RWPE1 (cell line): ENCODE measurements around the gene IL32.

Experiments
- CTCF ChIA-PET: fragments of 350-600 bp; sonication (Branson Sonifier 250); formaldehyde crosslinking; extraction: SDS; loops from one replicate; lab custom pipeline; 2021; lab: Yijun Ruan, JAX
- POLR2A ChIA-PET: fragments of 400-600 bp; formaldehyde crosslinking; extraction: SDS; loops from one replicate; lab custom pipeline; 2020; ENCODE audit warnings: antibody characterized with exemption; ENCODE audit not compliant: low non-redundant PET; lab: Yijun Ruan, JAX
- DNase-seq: peaks from one replicate; pipeline ENCODE4 v3.0.0; 2012; ENCODE audit warnings: low spot score
- H3K27ac ChIP-seq: fragments of 450-650 bp; 2 replicates; pipeline ENCODE4 v1.5.1; 2017
- TF ChIP-seq, protein P1 (sequence below): fragments of 450-650 bp; conservative IDR thresholded peaks from 2 replicates; pipeline ENCODE4 v1.5.1; 2017; ENCODE audit warnings: low read depth, mild to moderate bottlenecking

The IL32 gene

DNA sequence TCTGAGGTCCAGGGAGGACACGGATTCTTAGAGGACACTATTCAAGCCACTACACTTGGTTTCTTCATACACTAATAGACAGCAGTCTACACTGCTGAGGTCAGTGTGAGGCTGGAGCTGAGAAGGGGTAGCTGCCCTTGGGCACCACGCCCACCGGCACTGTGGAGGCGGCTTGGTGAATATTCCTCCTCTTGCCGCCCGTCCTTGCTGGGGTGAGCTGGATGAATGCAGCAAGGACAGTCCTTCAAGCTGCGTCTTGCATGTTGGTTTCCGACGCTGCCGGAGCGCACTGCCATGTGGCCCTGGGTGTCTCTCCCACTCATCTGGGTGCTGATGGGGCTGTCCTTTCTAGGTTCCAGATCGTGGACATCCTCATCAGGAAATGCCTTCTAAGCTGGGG lies 49.6 kb downstream of the IL32 start:
- H3K27ac ChIP-seq = no peak overlapping the region
- no peak for DNase-seq
- TF ChIP-seq, protein P1, sequence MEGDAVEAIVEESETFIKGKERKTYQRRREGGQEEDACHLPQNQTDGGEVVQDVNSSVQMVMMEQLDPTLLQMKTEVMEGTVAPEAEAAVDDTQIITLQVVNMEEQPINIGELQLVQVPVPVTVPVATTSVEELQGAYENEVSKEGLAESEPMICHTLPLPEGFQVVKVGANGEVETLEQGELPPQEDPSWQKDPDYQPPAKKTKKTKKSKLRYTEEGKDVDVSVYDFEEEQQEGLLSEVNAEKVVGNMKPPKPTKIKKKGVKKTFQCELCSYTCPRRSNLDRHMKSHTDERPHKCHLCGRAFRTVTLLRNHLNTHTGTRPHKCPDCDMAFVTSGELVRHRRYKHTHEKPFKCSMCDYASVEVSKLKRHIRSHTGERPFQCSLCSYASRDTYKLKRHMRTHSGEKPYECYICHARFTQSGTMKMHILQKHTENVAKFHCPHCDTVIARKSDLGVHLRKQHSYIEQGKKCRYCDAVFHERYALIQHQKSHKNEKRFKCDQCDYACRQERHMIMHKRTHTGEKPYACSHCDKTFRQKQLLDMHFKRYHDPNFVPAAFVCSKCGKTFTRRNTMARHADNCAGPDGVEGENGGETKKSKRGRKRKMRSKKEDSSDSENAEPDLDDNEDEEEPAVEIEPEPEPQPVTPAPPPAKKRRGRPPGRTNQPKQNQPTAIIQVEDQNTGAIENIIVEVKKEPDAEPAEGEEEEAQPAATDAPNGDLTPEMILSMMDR = no peak
- CTCF ChIA-PET = interaction anchor here (0.6 to 2.0 kb wide), 3 partner anchors 12 to 56 kb away, joined by 3 to 5 read pairs (median 4); no protein-coding TSS in a partner anchor
- POLR2A ChIA-PET = no interaction called here

DNA sequence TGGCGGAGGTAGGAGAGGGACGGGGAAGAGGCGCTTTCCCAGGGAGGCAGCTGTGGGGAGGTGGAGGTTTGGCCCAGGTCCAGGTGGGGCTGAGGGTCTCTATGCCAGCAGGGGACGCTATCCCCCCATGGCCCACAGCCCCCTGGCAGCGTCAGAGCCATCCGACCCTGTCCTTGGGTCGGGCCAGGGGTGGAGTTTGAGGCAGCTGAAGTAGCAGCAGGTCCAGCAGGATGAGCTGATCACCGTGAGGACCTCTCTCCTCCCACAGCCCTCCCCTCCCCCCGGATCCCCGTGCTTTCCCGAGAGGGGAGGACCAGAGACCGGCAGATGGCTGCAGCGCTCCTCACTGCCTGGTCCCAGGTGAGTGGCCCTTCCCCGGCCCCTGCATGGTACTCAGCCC lies 50.1 kb downstream of the IL32 start:
- POLR2A ChIA-PET = no interaction called here
- CTCF ChIA-PET = interaction anchor here (0.6 to 2.0 kb wide), 3 partner anchors 12 to 57 kb away, joined by 3 to 5 read pairs (median 4); no protein-coding TSS in a partner anchor
- peak overlapping the region; percentile 30 for H3K27ac ChIP-seq
- TF ChIP-seq, protein P1 = no peak
- no peak for DNase-seq

DNA sequence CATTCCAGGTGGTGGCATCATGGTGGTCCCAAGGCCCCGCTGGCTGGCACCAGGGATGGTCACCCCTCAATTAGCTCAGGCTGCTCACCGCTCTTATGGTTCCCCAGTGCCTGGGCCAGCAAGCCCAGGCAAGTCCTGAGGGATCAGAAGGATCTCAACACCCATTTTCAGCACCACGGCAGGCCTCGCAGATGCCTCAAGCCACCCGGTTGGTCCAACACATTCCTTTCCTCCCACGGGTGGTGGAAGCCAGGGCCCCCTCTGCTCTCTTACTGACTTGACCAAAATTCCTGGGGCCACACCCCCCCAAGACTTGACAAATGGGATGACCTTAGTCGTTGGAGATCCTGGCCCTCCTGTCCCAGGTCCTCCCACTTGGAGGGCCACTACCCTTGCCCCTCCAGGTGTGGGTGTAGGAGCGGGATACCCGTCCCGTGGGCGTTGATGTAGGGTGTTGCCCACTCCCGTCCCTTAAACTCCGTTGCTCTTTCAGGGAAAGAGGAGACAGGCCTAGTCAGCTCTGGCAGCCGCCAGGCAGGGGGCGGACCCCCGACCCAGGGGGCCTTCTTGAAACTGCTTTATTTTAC lies 52.9 kb downstream of the IL32 start:
- ChIA-PET CTCF (interaction anchor here (0.6 to 1.2 kb wide), 2 partner anchors 59 to 134 kb away, joined by 3 read pairs; no protein-coding TSS in a partner anchor), POLR2A (no interaction called here)
- TF ChIP-seq, protein P1 = no peak
- H3K27ac ChIP-seq = peak overlapping the region; percentile 40
- no peak for DNase-seq

DNA sequence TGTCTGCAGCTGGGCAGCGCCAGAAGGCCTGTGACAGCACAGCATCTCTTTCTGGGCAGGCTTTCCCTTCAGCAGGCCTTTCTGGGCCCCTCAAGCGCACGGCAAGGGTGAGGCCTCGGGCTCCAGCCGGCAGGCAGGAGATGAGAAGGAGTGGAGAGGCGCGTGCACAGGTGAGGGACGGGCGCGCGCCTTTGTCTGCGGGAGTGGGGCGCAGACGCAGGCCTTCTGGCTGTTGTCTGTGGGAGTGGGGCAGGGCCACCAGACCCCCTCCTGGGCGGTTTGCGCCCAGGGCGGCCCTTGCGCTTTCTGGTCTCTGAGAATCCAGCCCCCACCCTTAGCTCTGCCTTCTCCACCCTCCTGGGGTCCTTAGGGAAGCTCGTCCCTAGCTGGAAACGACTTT lies 53.4 kb downstream of the IL32 start:
- ChIA-PET CTCF (interaction anchor here (0.6 to 1.2 kb wide), 4 partner anchors 11 to 134 kb away, joined by 3 to 5 read pairs (median 4); no protein-coding TSS in a partner anchor), POLR2A (no interaction called here)
- TF ChIP-seq, protein P1 = no peak
- peak overlapping the region; percentile 40 for H3K27ac ChIP-seq
- no peak for DNase-seq
